Smooth muscle cell of the coronary artery (primary cell): ENCODE measurements around the gene ELMOD2. TPM values are rescaled to one million over a fixed set of nuclear protein-coding genes. Genes with fewer than 3 reads are reported as not detected.

Experiments used
- total RNA-seq: library from RNA; depleted of rRNA; stranded (reverse); fragments of >200 nt; gene quantifications from 2 replicates; pipeline ENCODE4 v1.2.3, GENCODE V29; 2014; ENCODE audit warnings: low replicate concordance

ELMOD2 gene
- 6.1 and 22.4 TPM in 2 replicates for total RNA-seq

GRCh38 chr4:140523857-140524742 is at the start of gene ELMOD2:
Gene ELMOD2 (plus strand): TSS chr4:140524168. CDS start chr4:140525429, 1,261 bp downstream.

GRCh38 chr4:140497747-140498636 is 26.0 kb upstream of the ELMOD2 start, which contains the start of gene MGAT4D:
Gene MGAT4D (minus strand): TSS chr4:140498293. CDS start chr4:140498222, 71 bp downstream.

GRCh38 chr4:140568507-140569306 is 44.7 kb downstream of the ELMOD2 start, which contains the start of gene UCP1:
Gene UCP1 (minus strand): TSS chr4:140568961. CDS start chr4:140568729, 232 bp downstream.

Other genes with a start within 250 kb of the ELMOD2 start
- 9.0 and 34.4 TPM in 2 replicates for gene SCOC, start 150.5 kb upstream of the ELMOD2 start, total RNA-seq
- 1.8 TPM in 1 of 2 replicates, not detected in the other for gene CLGN, start 96.5 kb upstream of the ELMOD2 start, total RNA-seq
- not detected in 2 replicates for gene MGAT4D, start 25.9 kb upstream of the ELMOD2 start, total RNA-seq
- not detected in 2 replicates for gene UCP1, start 44.8 kb downstream of the ELMOD2 start, total RNA-seq
- gene TBC1D9, start 232.2 kb downstream of the ELMOD2 start, total RNA-seq = 27.3 and 29.5 TPM in 2 replicates